Keratinocyte (primary cell): ENCODE data around the gene DCUN1D1. TPM values are rescaled to one million over a fixed set of nuclear protein-coding genes. Genes with fewer than 3 reads are reported as not detected.

Experiments
- DNase-seq: peaks from one replicate; pipeline ENCODE4 v3.0.0-alpha.2; 2011; ENCODE audit warnings: low read depth, missing footprints, low spot score
- FAIRE-seq: peaks from 2 replicates; lab custom pipeline; 2011; peaks lifted over from hg19 to GRCh38; lab: Jason Lieb, UNC
- H2AFZ ChIP-seq: 2 replicates; pipeline ENCODE4 v1.6.0; 2012; ENCODE audit warnings: low read length, control low read depth, inconsistent platforms; ENCODE audit not compliant: control insufficient read depth
- H3K27ac ChIP-seq: 2 replicates; pipeline ENCODE4 v1.5.1; 2011; ENCODE audit warnings: low read length; ENCODE audit not compliant: control insufficient read depth, insufficient read depth
- H3K27me3 ChIP-seq: 3 replicates; pipeline ENCODE4 v1.6.0; 2011; ENCODE audit warnings: low read length; ENCODE audit not compliant: control insufficient read depth, insufficient read depth; ENCODE audit errors: extremely low read depth
- H3K36me3 ChIP-seq, 2 experiments: 2 replicates in 1 of 2; 3 replicates in 1 of 2; pipeline ENCODE4 v1.5.1; 2011; ENCODE audit warnings: low read length in 2 of 2, mild to moderate bottlenecking in 1 of 2; ENCODE audit not compliant: control insufficient read depth in 2 of 2, insufficient read depth in 2 of 2; ENCODE audit errors: extremely low read depth in 1 of 2
- H3K4me1 ChIP-seq: 3 replicates; pipeline ENCODE4 v1.5.1; 2011; ENCODE audit warnings: low read length; ENCODE audit not compliant: control insufficient read depth, insufficient read depth; ENCODE audit errors: extremely low read depth
- H3K4me2 ChIP-seq: 3 replicates; pipeline ENCODE4 v1.6.0; 2011; ENCODE audit warnings: low read depth, low read length; ENCODE audit not compliant: control insufficient read depth, insufficient read depth; ENCODE audit errors: extremely low read depth
- H3K4me3 ChIP-seq, 3 experiments: fragments of 200-600 bp in 1 of 3; sonication (generic) in 1 of 3; 2 replicates in 2 of 3; 3 replicates in 1 of 3; pipeline ENCODE4 v1.5.1; 2011 to 2016; ENCODE audit warnings: low read length in 3 of 3, mild to moderate bottlenecking in 3 of 3, control low read depth in 2 of 3, inconsistent platforms in 1 of 3, low read depth in 1 of 3, mixed read lengths in 1 of 3, mixed run types in 1 of 3, moderate library complexity in 1 of 3; ENCODE audit not compliant: control insufficient read depth in 2 of 3, insufficient read depth in 2 of 3; ENCODE audit errors: extremely low read depth in 1 of 3
- H3K79me2 ChIP-seq: 2 replicates; pipeline ENCODE4 v1.6.0; 2012; ENCODE audit warnings: low read length; ENCODE audit not compliant: control insufficient read depth, insufficient read depth
- H3K9ac ChIP-seq: 3 replicates; pipeline ENCODE4 v1.6.0; 2011; ENCODE audit warnings: low read length; ENCODE audit not compliant: control insufficient read depth, insufficient read depth; ENCODE audit errors: extremely low read depth
- H3K9me1 ChIP-seq: 3 replicates; pipeline ENCODE4 v1.6.0; 2011; ENCODE audit warnings: low read length; ENCODE audit not compliant: control insufficient read depth, insufficient read depth; ENCODE audit errors: extremely low read depth
- H3K9me3 ChIP-seq: 2 replicates; pipeline ENCODE4 v1.5.1; 2012; ENCODE audit warnings: low read depth, low read length; ENCODE audit not compliant: control insufficient read depth
- H4K20me1 ChIP-seq: 3 replicates; pipeline ENCODE4 v1.6.0; 2011; ENCODE audit warnings: low read length; ENCODE audit not compliant: control insufficient read depth, insufficient read depth; ENCODE audit errors: extremely low read depth
- CTCF ChIP-seq, 3 experiments: IDR thresholded peaks in 1 of 3; conservative IDR thresholded peaks in 1 of 3; optimal IDR thresholded peaks in 1 of 3; 2 replicates in 2 of 3; 3 replicates in 1 of 3; pipeline versions ENCODE3 to v1.5.1; 2011; ENCODE audit warnings: low read length in 3 of 3, mild to moderate bottlenecking in 3 of 3, moderate library complexity in 2 of 3, control low read depth in 1 of 3, inconsistent platforms in 1 of 3; ENCODE audit not compliant: insufficient read depth in 2 of 3; ENCODE audit errors: extremely low read depth in 1 of 3
- EZH2 ChIP-seq: IDR thresholded peaks from one replicate; pipeline ENCODE4 v1.6.1; 2012; ENCODE audit warnings: inconsistent platforms, mild to moderate bottlenecking, low read length, moderate library complexity
- dilution Hi-C: fragments of 300-500 bp; cut with MboI; formaldehyde crosslinking; loops from one replicate; pipeline ENCODE4 v1.7.0; 2020; ENCODE audit warnings: low sequenced_read_pairs; ENCODE audit not compliant: extremely low pct_ligation_motif_present
- polyA plus RNA-seq, 5 experiments: library from polyadenylated mRNA; depleted of rRNA in 3 of 5; stranded (reverse) in 3 of 5; stranded (forward) in 1 of 5; unstranded in 1 of 5; fragments of >200 nt; gene quantifications; 1 replicate in 1 of 5; 2 replicates in 3 of 5; 3 replicates in 1 of 5; pipeline versions ENCODE4 v1.2.1 to v1.2.3, GENCODE V29; 2011 to 2012; ENCODE audit warnings: missing spikeins in 2 of 5, low read depth in 1 of 5, low replicate concordance in 1 of 5

DCUN1D1 gene
- polyA plus RNA-seq, 1 donor (not counting 4 experiments of a cell fraction or from before 2014, with no cell fraction given): 30.1 TPM

- dilution Hi-C loops: no loop called here
- Histone ChIP-seq H3K4me3 (no peak overlapping the region), H3K27me3 (no peaks in the 10 kb centered on the region), H2AFZ (no peak overlapping the region), H3K9me3 (no peaks in the 10 kb centered on the region), H3K27ac (no peak overlapping the region), H4K20me1 (no peaks in the 10 kb centered on the region), H3K4me1 (no peaks in the 10 kb centered on the region), H3K36me3 (peaks cover 0 to 5% of the 10 kb centered on the region in 2 experiments), H3K79me2 (no peaks in the 10 kb centered on the region), H3K9me1 (no peaks in the 10 kb centered on the region), H3K9ac (no peak overlapping the region), H3K4me2 (no peak overlapping the region)
- no peak for FAIRE-seq
- no peak for DNase-seq
- TF ChIP-seq CTCF (optimal IDR thresholded peaks at IDR 0.05 in 1 of 3, IDR thresholded peaks at IDR 0.05 in 1 of 3, conservative IDR thresholded peaks at IDR 0.05 in 1 of 3; ENCODE audit: extremely low read depth in 1 of 3, insufficient read depth in 2 of 3, low read length in 3 of 3) (no peak), EZH2 (no peak)
Measured at GRCh38 chr3:182917134-182917533, 63.2 kb downstream of the DCUN1D1 start.

DNA sequence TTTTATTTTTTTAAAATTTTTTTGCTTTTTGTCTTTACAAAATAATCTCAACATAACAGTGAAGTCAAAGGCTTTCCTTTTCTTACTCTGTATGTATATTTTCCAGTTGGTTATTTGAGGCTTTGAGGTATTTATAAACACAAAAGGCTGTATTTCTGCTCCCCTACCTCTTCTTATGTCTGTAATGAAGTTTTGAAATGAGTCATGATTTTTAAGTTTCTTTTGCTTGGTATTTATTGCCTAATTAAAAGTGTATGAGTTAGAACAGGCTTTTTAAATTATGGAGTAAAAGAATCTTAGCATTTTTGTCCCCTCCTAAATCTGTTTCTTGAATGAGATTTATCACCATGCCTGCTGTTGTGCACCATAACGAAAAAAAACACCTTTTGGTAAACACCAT lies 66.0 kb downstream of the DCUN1D1 start:
- H3K27ac ChIP-seq: no peak overlapping the region

More for the DNA sequence above, 66.0 kb downstream of the DCUN1D1 start:
- Histone ChIP-seq H2AFZ (no peak overlapping the region), H3K4me1 (peaks cover 14% of the 10 kb centered on the region), H4K20me1 (no peaks in the 10 kb centered on the region), H3K9me3 (no peaks in the 10 kb centered on the region), H3K36me3 (peaks cover 0 to 7% of the 10 kb centered on the region in 2 experiments), H3K9ac (no peak overlapping the region), H3K9me1 (no peaks in the 10 kb centered on the region), H3K79me2 (no peaks in the 10 kb centered on the region), H3K27me3 (no peaks in the 10 kb centered on the region), H3K4me2 (no peak overlapping the region), H3K4me3 (no peak overlapping the region)
- dilution Hi-C loops: no loop called here
- TF ChIP-seq CTCF (optimal IDR thresholded peaks at IDR 0.05 in 1 of 3, IDR thresholded peaks at IDR 0.05 in 1 of 3, conservative IDR thresholded peaks at IDR 0.05 in 1 of 3; ENCODE audit: extremely low read depth in 1 of 3, insufficient read depth in 2 of 3, low read length in 3 of 3) (no peak), EZH2 (no peak)
- DNase-seq (no peak), FAIRE-seq (no peak)
